ENCODE measurements around the gene CMTM4.
"Not testable (repeated sequence)": the region's sequence is repeated elsewhere in the genome, so short reads cannot be mapped to it uniquely, and the experiment has no call there.

Gene CMTM4

GRCh38 chr16:66711581-66711980 lies 15.0 kb upstream of the CMTM4 start:
- in situ Hi-C loops (cut with MboI; ENCODE audit: low pct_unique_long_range_greater_than_20kb, low sequenced_read_pairs): no loop called here
- no peak for DNase-seq

- in situ Hi-C loops (cut with MboI; ENCODE audit: low pct_unique_long_range_greater_than_20kb, low sequenced_read_pairs): no loop called here
- no peak for DNase-seq
Measured at GRCh38 chr16:66706506-66706880, 9.9 kb upstream of the CMTM4 start.

GRCh38 chr16:66705790-66706505 lies 9.4 kb upstream of the CMTM4 start:
- in situ Hi-C loops (cut with MboI; ENCODE audit: low pct_unique_long_range_greater_than_20kb, low sequenced_read_pairs): no loop called here
- DNase-seq: no peak

- in situ Hi-C loops (cut with MboI; ENCODE audit: low pct_unique_long_range_greater_than_20kb, low sequenced_read_pairs): no loop called here
Measured at GRCh38 chr16:66703406-66704215, 7.1 kb upstream of the CMTM4 start.

GRCh38 chr16:66701516-66701915 lies 5.0 kb upstream of the CMTM4 start:
- in situ Hi-C loops (cut with MboI; ENCODE audit: low pct_unique_long_range_greater_than_20kb, low sequenced_read_pairs): no loop called here
- DNase-seq: no peak

More at GRCh38 chr16:66703406-66704215, 7.1 kb upstream of the CMTM4 start:
- no peak for DNase-seq

- DNase-seq: no peak
- in situ Hi-C loops (cut with MboI; ENCODE audit: low pct_unique_long_range_greater_than_20kb, low sequenced_read_pairs): no loop called here
Measured at GRCh38 chr16:66701026-66701425, 4.5 kb upstream of the CMTM4 start.

- in situ Hi-C loops (cut with MboI; ENCODE audit: low pct_unique_long_range_greater_than_20kb, low sequenced_read_pairs): no loop called here
- DNase-seq: no peak
Measured at GRCh38 chr16:66699898-66700297, 3.4 kb upstream of the CMTM4 start.

- no peak for DNase-seq
- in situ Hi-C loops (cut with MboI; ENCODE audit: low pct_unique_long_range_greater_than_20kb, low sequenced_read_pairs): no loop called here
Measured at GRCh38 chr16:66698046-66698445, 1.5 kb upstream of the CMTM4 start.

- DNase-seq: peak; percentile 30
- in situ Hi-C loops (cut with MboI; ENCODE audit: low pct_unique_long_range_greater_than_20kb, low sequenced_read_pairs): no loop called here
Measured at GRCh38 chr16:66695935-66696668, 441 bp downstream of the CMTM4 start.

GRCh38 chr16:66695471-66695934 lies 1.0 kb downstream of the CMTM4 start:
- peak; percentile 73 for DNase-seq
- in situ Hi-C loops (cut with MboI; ENCODE audit: low pct_unique_long_range_greater_than_20kb, low sequenced_read_pairs): no loop called here

GRCh38 chr16:66693149-66693548 lies 3.4 kb downstream of the CMTM4 start:
- in situ Hi-C loops (cut with MboI; ENCODE audit: low pct_unique_long_range_greater_than_20kb, low sequenced_read_pairs): no loop called here
- DNase-seq: no peak

GRCh38 chr16:66692341-66692740 lies 4.2 kb downstream of the CMTM4 start:
- in situ Hi-C loops (cut with MboI; ENCODE audit: low pct_unique_long_range_greater_than_20kb, low sequenced_read_pairs): no loop called here
- no peak for DNase-seq

- no peak for DNase-seq
- in situ Hi-C loops (cut with MboI; ENCODE audit: low pct_unique_long_range_greater_than_20kb, low sequenced_read_pairs): no loop called here
Measured at GRCh38 chr16:66691234-66691633, 5.3 kb downstream of the CMTM4 start.

GRCh38 chr16:66690106-66690847 lies 6.3 kb downstream of the CMTM4 start:
- no peak for DNase-seq
- in situ Hi-C loops (cut with MboI; ENCODE audit: low pct_unique_long_range_greater_than_20kb, low sequenced_read_pairs): no loop called here

GRCh38 chr16:66689282-66689681 lies 7.3 kb downstream of the CMTM4 start:
- no peak for DNase-seq
- in situ Hi-C loops (cut with MboI; ENCODE audit: low pct_unique_long_range_greater_than_20kb, low sequenced_read_pairs): no loop called here

- no peak for DNase-seq
- in situ Hi-C loops (cut with MboI; ENCODE audit: low pct_unique_long_range_greater_than_20kb, low sequenced_read_pairs): no loop called here
Measured at GRCh38 chr16:66687906-66688625, 8.5 kb downstream of the CMTM4 start.

- DNase-seq; in situ Hi-C loops (cut with MboI; ENCODE audit: low pct_unique_long_range_greater_than_20kb, low sequenced_read_pairs): not testable (repeated sequence)
Measured at GRCh38 chr16:66685501-66686115, 10.9 kb downstream of the CMTM4 start.

- no peak for DNase-seq
- in situ Hi-C loops (cut with MboI; ENCODE audit: low pct_unique_long_range_greater_than_20kb, low sequenced_read_pairs): no loop called here
Measured at GRCh38 chr16:66682271-66682670, 14.3 kb downstream of the CMTM4 start.

Data from KBM-7 (cell line).